Immature natural killer cell (primary cell): ENCODE data around the gene UBXN1. TPM values are rescaled to one million over a fixed set of nuclear protein-coding genes. Genes with fewer than 3 reads are reported as not detected.

Experiments used
- DNase-seq, 3 donors: peaks; one replicate each; pipeline ENCODE4 v3.0.0; 2022; ENCODE audit warnings: mixed read lengths in 1 of 3
- H3K27ac Mint-ChIP-seq, 6 donors: one replicate each; pipeline ENCODE4 v1.8.0; 2020; ENCODE audit warnings: mixed read lengths in 6 of 6, mild to moderate bottlenecking in 5 of 6, inconsistent platforms in 4 of 6, moderate library complexity in 3 of 6
- H3K27me3 Mint-ChIP-seq, 3 donors: one replicate each; pipeline ENCODE4 v1.8.0; 2020 to 2021; ENCODE audit warnings: low read depth in 3 of 3, mild to moderate bottlenecking in 3 of 3, mixed read lengths in 3 of 3, moderate library complexity in 3 of 3, inconsistent platforms in 1 of 3
- H3K36me3 Mint-ChIP-seq, 3 donors: one replicate each; pipeline ENCODE4 v1.8.0; 2020; ENCODE audit warnings: mixed read lengths in 3 of 3, inconsistent platforms in 2 of 3, mild to moderate bottlenecking in 2 of 3
- H3K4me1 Mint-ChIP-seq, 2 donors: one replicate each; pipeline ENCODE4 v1.8.0; 2020; ENCODE audit warnings: inconsistent platforms in 2 of 2, mild to moderate bottlenecking in 2 of 2, mixed read lengths in 2 of 2, moderate library complexity in 1 of 2
- H3K4me3 Mint-ChIP-seq, 5 donors: one replicate each; pipeline ENCODE4 v1.8.0; 2020; ENCODE audit warnings: mild to moderate bottlenecking in 5 of 5, mixed read lengths in 5 of 5, inconsistent platforms in 3 of 5, moderate library complexity in 3 of 5
- H3K9me3 Mint-ChIP-seq, 6 donors: one replicate each; pipeline ENCODE4 v1.8.0; 2020; ENCODE audit warnings: mild to moderate bottlenecking in 6 of 6, mixed read lengths in 6 of 6, inconsistent platforms in 4 of 6, moderate library complexity in 3 of 6
- polyA plus RNA-seq, 3 donors: library from polyadenylated mRNA; unstranded; fragments of 300-500 nt; fragmentation: Illumina TruSeq; gene quantifications; one replicate each; pipeline ENCODE4 v1.2.3, GENCODE V29; 2021

Gene UBXN1
- polyA plus RNA-seq, 3 donors from 2014 or later: 93.1 to 152 (median 152) TPM

GRCh38 chr11:62627713-62628112 lies 51.2 kb downstream of the UBXN1 start:
- H3K36me3 Mint-ChIP-seq: peaks cover 15 to 62% (median 28%) of the 10 kb centered on the region in 3 donors
- peaks cover 0 to 5% (median under 1%) of the 10 kb centered on the region in 3 donors for H3K27me3 Mint-ChIP-seq
- peak overlapping the region in 2 of 6 donors; percentile 26 to 75 for H3K27ac Mint-ChIP-seq

More at GRCh38 chr11:62627713-62628112, 51.2 kb downstream of the UBXN1 start:
- H3K9me3 Mint-ChIP-seq: no peaks in the 10 kb centered on the region
- H3K4me3 Mint-ChIP-seq: no peak overlapping the region
- no peak for DNase-seq
- peaks cover 0 to 3% of the 10 kb centered on the region in 2 donors for H3K4me1 Mint-ChIP-seq

Other genes with a start within 250 kb of the UBXN1 start
- gene AHNAK, start 132.3 kb downstream of the UBXN1 start, polyA plus RNA-seq: 100 to 1,000 TPM in 1 of 3 donors, 10 to 100 TPM in 2; 45.0 to 217 (median 57.2) TPM
- 100 to 1,000 TPM; 628 to 849 (median 821) TPM for gene EEF1G, start 105.2 kb downstream of the UBXN1 start, polyA plus RNA-seq
- 10 to 100 TPM in 2 of 3 donors, 1 to 10 TPM in 1; 7.3 to 16.2 (median 12.5) TPM for gene TUT1, start 87.5 kb downstream of the UBXN1 start, polyA plus RNA-seq
- 10 to 100 TPM in 2 of 3 donors, 1 to 10 TPM in 1; 9.7 to 48.4 (median 22.4) TPM for gene MTA2, start 77.2 kb downstream of the UBXN1 start, polyA plus RNA-seq
- gene EML3, start 66.3 kb downstream of the UBXN1 start, polyA plus RNA-seq: 10 to 100 TPM; 15.9 to 25.8 (median 17.9) TPM
- 1 to 10 TPM in 2 of 3 donors, under 1 TPM in 1; 0.17 to 2.1 (median 1.6) TPM for gene ROM1, start 65.8 kb downstream of the UBXN1 start, polyA plus RNA-seq
- gene B3GAT3, start 57.1 kb downstream of the UBXN1 start, polyA plus RNA-seq: 10 to 100 TPM; 35.5 to 54.1 (median 49.7) TPM
- gene GANAB, start 32.5 kb downstream of the UBXN1 start, polyA plus RNA-seq: 100 to 1,000 TPM; 135 to 246 (median 167) TPM
- 10 to 100 TPM; 19.1 to 43.9 (median 22.4) TPM for gene INTS5, start 25.8 kb downstream of the UBXN1 start, polyA plus RNA-seq
- gene C11orf98, start 13.9 kb downstream of the UBXN1 start, polyA plus RNA-seq: 100 to 1,000 TPM; 125 to 152 (median 136) TPM
- gene CSKMT, start 13.8 kb downstream of the UBXN1 start, polyA plus RNA-seq: 1 to 10 TPM in 2 of 3 donors, not detected in 1; 2.1 to 4.4 TPM
- 10 to 100 TPM; 13.9 to 18.0 (median 14.0) TPM for gene UQCC3, start 7.4 kb downstream of the UBXN1 start, polyA plus RNA-seq
- gene LBHD1, start 6.8 kb downstream of the UBXN1 start, polyA plus RNA-seq: 10 to 100 TPM in 1 of 3 donors, 1 to 10 TPM in 2; 6.3 to 11.4 (median 6.5) TPM
- not detected for gene LRRN4CL, start 10.5 kb upstream of the UBXN1 start, polyA plus RNA-seq
- gene BSCL2, start 28.4 kb upstream of the UBXN1 start, polyA plus RNA-seq: 10 to 100 TPM; 52.5 to 54.1 (median 53.6) TPM
- gene GNG3, start 28.6 kb upstream of the UBXN1 start, polyA plus RNA-seq: not detected
- 1 to 10 TPM in 2 of 3 donors, under 1 TPM in 1; 0.97 to 4.8 (median 1.1) TPM for gene HNRNPUL2, start 48.4 kb upstream of the UBXN1 start, polyA plus RNA-seq
- gene TTC9C, start 49.4 kb upstream of the UBXN1 start, polyA plus RNA-seq: 10 to 100 TPM; 11.2 to 19.0 (median 14.5) TPM
- 10 to 100 TPM in 1 of 3 donors, 1 to 10 TPM in 2; 4.1 to 14.2 (median 5.5) TPM for gene ZBTB3, start 75.1 kb upstream of the UBXN1 start, polyA plus RNA-seq
- 100 to 1,000 TPM; 397 to 564 (median 472) TPM for gene POLR2G, start 82.5 kb upstream of the UBXN1 start, polyA plus RNA-seq
- gene TAF6L, start 92.3 kb upstream of the UBXN1 start, polyA plus RNA-seq: 1 to 10 TPM; 3.8 to 9.6 (median 7.3) TPM
- 100 to 1,000 TPM; 162 to 290 (median 174) TPM for gene TMEM179B, start 108.3 kb upstream of the UBXN1 start, polyA plus RNA-seq
- gene TMEM223, start 112.9 kb upstream of the UBXN1 start, polyA plus RNA-seq: 10 to 100 TPM; 47.9 to 69.7 (median 63.2) TPM
- gene NXF1, start 126.4 kb upstream of the UBXN1 start, polyA plus RNA-seq: 10 to 100 TPM; 42.9 to 73.3 (median 66.0) TPM
- 10 to 100 TPM; 46.9 to 47.7 (median 47.6) TPM for gene STX5, start 153.0 kb upstream of the UBXN1 start, polyA plus RNA-seq
- gene TEX54, start 153.8 kb upstream of the UBXN1 start, polyA plus RNA-seq: 1 to 10 TPM in 2 of 3 donors, not detected in 1; 2.0 to 3.1 TPM
- 10 to 100 TPM; 28.8 to 39.0 (median 31.9) TPM for gene WDR74, start 160.5 kb upstream of the UBXN1 start, polyA plus RNA-seq
- gene SLC3A2, start 201.8 kb upstream of the UBXN1 start, polyA plus RNA-seq: 100 to 1,000 TPM; 134 to 162 (median 156) TPM
- gene CHRM1, start 242.3 kb upstream of the UBXN1 start, polyA plus RNA-seq: not detected